GM21737 (cell line): Measurements from ENCODE around the gene TOR1AIP2.
"Not testable (repeated sequence)": the region's sequence is repeated elsewhere in the genome, so short reads cannot be mapped to it uniquely, and the experiment has no call there.

Experiments used
- ATAC-seq: cut with Tn5 transposase; IDR thresholded peaks from one replicate; pipeline ENCODE4 v1.9.1; 2021; ENCODE audit warnings: mild to moderate bottlenecking, moderate library complexity; ENCODE audit not compliant: unreplicated experiment

Gene TOR1AIP2

GRCh38 chr1:179876300-179876715 is 1.3 kb downstream of the TOR1AIP2 start:
- no peak for ATAC-seq

GRCh38 chr1:179875596-179876299 is 1.9 kb downstream of the TOR1AIP2 start:
- no peak for ATAC-seq

- no peak for ATAC-seq
Observed at GRCh38 chr1:179873438-179873851, 4.2 kb downstream of the TOR1AIP2 start.

GRCh38 chr1:179872558-179872957 is 5.0 kb downstream of the TOR1AIP2 start:
- ATAC-seq, result no peak

- no peak for ATAC-seq
Observed at GRCh38 chr1:179871940-179872339, 5.7 kb downstream of the TOR1AIP2 start.

GRCh38 chr1:179870870-179871269 is 6.7 kb downstream of the TOR1AIP2 start:
- ATAC-seq, result no peak

- no peak for ATAC-seq
Observed at GRCh38 chr1:179867493-179868330, 9.9 kb downstream of the TOR1AIP2 start.

GRCh38 chr1:179866616-179867015 is 11.0 kb downstream of the TOR1AIP2 start:
- ATAC-seq, result no peak

GRCh38 chr1:179865377-179865776 is 12.2 kb downstream of the TOR1AIP2 start:
- ATAC-seq, result no peak

- no peak for ATAC-seq
Observed at GRCh38 chr1:179860652-179861051, 17.0 kb downstream of the TOR1AIP2 start.

- no peak for ATAC-seq
Observed at GRCh38 chr1:179857009-179857408, 20.6 kb downstream of the TOR1AIP2 start.

- ATAC-seq, result no peak
Observed at GRCh38 chr1:179856296-179856695, 21.3 kb downstream of the TOR1AIP2 start.

GRCh38 chr1:179855831-179856230 is 21.8 kb downstream of the TOR1AIP2 start:
- ATAC-seq, result not testable (repeated sequence)

GRCh38 chr1:179853102-179853501 is 24.5 kb downstream of the TOR1AIP2 start:
- no peak for ATAC-seq

GRCh38 chr1:179848233-179848632 is 29.4 kb downstream of the TOR1AIP2 start:
- no peak for ATAC-seq

- ATAC-seq, result no peak
Observed at GRCh38 chr1:179840107-179840506, 37.5 kb downstream of the TOR1AIP2 start.

GRCh38 chr1:179836686-179837445 is 40.7 kb downstream of the TOR1AIP2 start:
- ATAC-seq, result not testable (repeated sequence)

- no peak for ATAC-seq
Observed at GRCh38 chr1:179831852-179832699, 45.5 kb downstream of the TOR1AIP2 start.

GRCh38 chr1:179831225-179831624 is 46.4 kb downstream of the TOR1AIP2 start:
- no peak for ATAC-seq

- no peak for ATAC-seq
Observed at GRCh38 chr1:179828554-179829110, 49.0 kb downstream of the TOR1AIP2 start.
